Measurements from ENCODE around the gene MOCS3.
A peak's percentile ranks its signal among the peaks of the same experiment; 100 is the strongest.

MOCS3 gene

GRCh38 chr20:50982363-50982762 lies 23.7 kb downstream of the MOCS3 start:
- no peak for DNase-seq (ENCODE audit: low spot score)

GRCh38 chr20:50983321-50983720 lies 24.7 kb downstream of the MOCS3 start:
- no peak for DNase-seq (ENCODE audit: low spot score)

DNA sequence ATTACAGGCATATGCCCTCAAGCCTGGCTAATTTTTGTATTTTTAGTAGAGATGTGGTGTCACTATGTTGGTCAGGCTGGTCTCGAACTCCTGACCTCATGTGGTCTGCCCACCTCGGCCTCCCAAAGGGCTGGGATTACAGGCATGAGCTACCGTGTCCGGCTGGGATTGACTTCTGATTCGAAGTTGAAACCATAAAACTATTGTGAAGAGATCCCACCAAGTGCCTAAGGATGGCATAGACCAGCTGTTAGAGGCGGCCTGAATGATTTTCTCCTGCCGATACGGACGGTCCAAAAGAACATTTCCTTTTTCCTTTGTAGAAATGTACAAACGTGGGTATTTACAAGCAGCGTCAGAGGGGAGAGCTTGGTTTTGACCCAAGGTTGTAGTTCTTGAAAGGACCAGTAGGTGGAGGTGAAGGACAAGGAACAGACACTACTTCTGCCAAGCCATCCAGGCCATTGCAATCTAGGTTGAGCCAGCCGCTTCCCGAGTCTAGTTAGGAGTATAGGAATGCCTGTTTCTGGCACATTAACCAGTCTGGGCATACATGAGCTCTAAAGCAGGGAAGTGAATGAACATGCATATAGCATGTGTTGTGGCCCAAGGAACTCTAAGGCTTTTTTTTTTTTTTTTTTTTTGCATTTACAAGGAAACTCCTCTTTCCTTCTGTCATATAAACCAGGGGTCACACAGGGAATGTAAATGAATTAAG lies 29.0 kb downstream of the MOCS3 start:
- peak; percentile 82 for DNase-seq (ENCODE audit: low spot score)

DNA sequence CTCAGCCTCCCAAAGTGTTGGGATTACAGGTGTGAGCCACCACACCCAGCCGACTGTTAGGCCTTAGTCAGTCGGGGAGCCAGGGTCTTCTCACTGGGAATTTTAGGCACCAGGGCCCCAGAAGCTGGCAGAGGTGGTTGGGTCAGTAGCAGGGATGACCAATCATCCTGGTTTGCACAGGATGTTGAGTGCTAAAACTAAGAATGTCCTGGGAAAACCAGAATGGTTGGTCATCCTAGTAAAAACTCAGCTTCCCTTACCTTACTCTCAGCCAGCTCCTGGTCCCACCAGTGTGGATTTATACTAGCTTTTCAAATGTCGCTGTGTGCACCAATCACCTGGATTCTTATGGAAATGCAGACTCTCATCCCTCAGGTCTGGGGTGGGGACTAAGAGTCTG lies 32.5 kb downstream of the MOCS3 start:
- no peak for DNase-seq (ENCODE audit: low spot score)

- no peak for DNase-seq (ENCODE audit: low spot score)
Measured at GRCh38 chr20:50992336-50992732, 33.7 kb downstream of the MOCS3 start.

DNA sequence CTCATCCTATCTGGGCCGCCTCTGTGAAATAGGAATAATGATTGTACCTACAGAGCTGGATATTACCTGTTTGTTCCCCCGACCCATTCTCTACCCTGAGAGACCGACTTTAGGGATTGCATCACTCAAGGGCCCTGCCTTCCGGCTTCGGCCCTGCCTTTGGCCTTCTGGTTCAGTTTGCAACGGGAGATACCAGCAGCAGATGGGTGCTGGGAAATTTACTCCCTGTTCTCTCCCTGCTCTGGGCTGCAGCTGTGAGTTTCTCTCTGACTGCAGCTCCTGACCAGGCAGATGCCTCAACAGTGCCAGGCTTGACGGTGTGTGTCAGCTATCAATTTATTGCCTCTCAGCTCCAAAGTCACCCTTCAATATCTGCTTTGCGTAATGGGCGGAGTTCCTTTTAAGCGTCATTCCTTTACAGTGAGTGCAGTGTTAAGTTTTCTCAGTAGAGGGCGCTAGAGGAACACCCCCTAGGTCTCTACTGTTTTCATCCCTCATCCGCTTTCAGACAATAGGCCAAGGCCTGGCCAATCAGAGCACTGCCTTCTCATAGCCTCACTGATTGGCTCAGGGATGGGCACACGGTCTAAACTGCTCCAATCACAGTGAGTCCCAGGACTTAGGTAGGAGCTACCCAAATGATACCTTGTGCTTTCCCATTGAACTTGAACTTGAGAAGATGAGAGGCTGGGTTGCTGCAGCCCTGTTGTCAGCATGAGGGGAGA lies 34.3 kb downstream of the MOCS3 start:
- peak; percentile 72 for DNase-seq (ENCODE audit: low spot score)

- no peak for DNase-seq (ENCODE audit: low spot score)
Measured at GRCh38 chr20:50993876-50994275, 35.3 kb downstream of the MOCS3 start.

DNA sequence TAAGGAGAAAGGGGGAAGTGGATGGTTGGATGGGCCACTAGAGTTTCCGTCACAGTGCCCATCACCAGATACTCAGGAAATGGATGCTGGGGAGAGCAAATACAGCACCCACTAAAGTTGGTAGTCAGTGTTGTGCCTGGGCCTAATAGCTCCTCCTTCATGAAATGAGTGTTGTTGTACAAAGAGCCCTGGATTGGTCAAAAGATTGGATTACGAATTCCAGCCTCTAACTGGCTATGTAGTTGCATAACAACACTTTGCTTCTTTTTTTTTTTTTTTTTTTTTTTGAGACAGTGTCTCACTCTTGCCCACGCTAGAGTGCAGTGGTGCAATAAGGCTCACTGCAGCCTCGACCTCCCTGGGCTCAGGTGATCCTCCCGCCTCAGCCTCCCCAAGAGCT lies 36.9 kb downstream of the MOCS3 start:
- no peak for DNase-seq (ENCODE audit: low spot score)

GRCh38 chr20:50996901-50997865 lies 38.6 kb downstream of the MOCS3 start:
- DNase-seq (ENCODE audit: low spot score) = no peak

DNA sequence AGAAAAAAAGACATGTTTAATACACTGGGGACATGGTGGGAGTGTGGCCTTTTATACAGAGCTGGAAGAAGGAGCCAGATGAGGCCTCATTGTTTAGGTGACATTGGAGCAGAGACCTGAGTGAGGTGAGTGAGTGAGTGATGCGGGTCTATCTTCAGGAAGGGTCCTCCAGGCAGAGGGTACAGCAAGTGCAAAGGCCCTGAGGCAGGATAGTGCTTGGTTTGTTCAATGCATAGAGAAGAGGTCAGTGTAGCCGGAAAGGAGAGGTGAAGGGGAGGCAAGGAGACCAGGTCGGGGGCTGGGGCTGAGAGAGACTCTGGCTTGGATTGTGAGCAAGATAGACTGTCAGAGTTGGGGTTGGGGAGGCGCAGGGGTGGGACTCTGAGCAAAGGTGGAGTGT lies 40.7 kb downstream of the MOCS3 start:
- no peak for DNase-seq (ENCODE audit: low spot score)

DNA sequence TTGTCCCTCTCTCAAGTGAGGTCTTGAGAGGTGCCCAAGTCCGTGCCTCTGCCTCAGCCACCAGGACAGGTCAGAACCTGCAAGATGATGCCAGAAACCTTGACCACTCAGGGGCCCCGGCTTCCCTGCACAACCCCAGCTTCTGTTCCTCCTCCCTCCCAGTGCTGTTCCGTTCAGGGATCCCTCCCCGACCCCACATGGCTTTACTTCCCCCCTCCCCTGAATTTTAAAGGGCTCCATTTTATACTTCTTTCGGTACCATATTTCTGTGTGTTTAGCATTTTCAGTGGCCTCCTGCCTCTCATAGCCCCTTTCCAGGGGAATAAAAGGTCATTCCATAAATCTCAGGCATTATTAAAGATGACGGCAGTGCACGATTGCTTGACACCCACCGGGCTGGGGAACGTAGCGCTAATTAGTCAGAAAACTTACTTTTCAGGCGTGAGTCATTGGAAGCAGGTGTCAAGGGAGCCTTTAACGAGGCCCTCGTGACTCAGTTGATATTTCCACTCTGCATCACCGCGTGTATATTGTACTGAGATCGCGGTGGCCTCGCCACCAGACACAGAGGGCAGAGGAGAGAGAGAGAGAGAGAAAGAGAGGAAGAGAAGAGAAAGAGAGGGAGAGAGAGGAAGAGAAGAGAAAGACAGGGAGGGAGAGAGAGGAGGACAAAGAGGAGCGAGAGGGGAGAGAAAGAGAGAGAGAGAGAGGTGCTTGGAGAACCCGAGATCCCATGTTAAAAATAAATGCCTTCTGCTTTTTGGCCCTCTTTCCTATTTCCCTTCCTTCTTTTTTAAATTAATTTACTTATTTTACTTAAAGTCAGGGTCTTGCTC lies 43.0 kb downstream of the MOCS3 start:
- no peak for DNase-seq (ENCODE audit: low spot score)

- no peak for DNase-seq (ENCODE audit: low spot score)
Measured at GRCh38 chr20:51002633-51003032, 44.0 kb downstream of the MOCS3 start.

- no peak for DNase-seq (ENCODE audit: low spot score)
Measured at GRCh38 chr20:51003753-51004152, 45.1 kb downstream of the MOCS3 start.

- no peak for DNase-seq (ENCODE audit: low spot score)
Measured at GRCh38 chr20:51004305-51004727, 45.7 kb downstream of the MOCS3 start.

DNA sequence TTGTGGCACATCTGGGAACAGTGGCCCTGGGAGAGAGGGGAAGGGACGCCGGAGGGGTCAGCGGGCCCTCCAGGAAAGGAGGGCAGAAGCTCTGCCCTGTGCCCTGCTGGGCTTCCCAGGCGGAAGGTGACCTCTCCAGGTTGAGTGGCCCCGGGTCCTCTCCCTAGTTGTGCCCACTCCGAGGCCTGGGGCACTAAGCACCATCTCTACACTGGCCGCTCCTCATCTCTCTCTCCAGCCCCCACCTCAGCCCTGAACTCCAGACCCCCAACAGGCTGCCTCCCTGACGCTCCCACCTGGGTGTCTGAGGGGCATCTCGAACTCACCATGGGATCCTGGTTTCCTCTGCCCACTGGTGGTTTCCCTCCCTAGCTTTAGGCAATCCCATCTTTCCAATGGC lies 46.2 kb downstream of the MOCS3 start:
- no peak for DNase-seq (ENCODE audit: low spot score)

DNA sequence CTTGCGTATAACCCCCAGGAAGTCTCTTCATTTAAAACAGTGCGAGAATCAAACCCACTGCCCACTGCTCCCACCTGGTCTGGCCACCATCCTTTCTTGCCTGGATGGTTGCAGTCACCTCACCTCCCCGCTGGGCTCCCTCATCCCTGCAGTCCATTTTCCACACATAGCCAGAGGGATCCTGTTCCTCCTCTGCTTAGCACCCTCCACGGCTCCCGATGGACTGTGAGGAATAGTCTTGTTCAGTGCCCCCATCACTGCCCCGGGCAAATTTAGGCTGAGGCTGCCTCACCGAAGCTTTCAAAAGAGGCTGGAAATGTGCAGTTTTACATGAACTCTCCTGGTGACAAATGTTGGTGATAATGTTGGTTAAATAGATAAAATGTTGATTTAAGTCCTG lies 46.6 kb downstream of the MOCS3 start:
- DNase-seq (ENCODE audit: low spot score) = no peak

DNA sequence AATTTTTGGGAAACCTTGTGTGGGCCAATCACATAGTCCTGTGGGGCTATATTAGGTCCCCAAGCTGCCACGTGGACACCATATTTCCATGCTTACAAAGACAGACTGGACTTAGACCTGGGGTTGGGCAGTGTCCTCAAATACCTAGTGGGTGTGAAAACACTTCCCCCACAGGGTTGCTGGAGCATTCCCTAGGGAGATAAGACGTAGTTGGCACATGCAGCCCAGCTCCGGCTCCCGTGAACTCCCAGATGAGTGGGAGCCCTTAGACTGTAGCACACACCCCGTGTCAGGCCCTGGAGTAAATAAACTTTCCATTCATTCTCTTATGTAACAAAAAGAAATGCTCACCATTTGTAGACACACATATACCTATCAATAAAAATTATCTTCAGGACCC lies 50.1 kb downstream of the MOCS3 start:
- DNase-seq (ENCODE audit: low spot score) = no peak

GRCh38 chr20:51009303-51010042 lies 50.9 kb downstream of the MOCS3 start:
- no peak for DNase-seq (ENCODE audit: low spot score)

DNA sequence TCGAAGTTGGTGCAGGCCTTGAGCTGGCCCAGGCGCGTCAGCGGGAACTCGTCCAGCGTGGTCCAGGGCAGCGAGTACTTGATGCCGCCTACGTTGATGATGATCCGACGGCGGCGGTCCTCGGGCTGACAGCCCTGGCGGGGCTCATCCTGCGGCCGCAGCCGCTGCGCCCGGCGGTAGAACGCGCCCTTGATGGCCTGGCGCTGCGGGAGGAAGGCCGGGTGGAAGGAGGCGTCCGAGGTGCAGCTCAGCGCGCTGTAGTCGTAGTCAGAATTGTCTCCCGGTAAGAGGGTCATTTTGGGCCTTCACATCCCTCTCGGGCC lies 51.4 kb downstream of the MOCS3 start:
- DNase-seq (ENCODE audit: low spot score) = no peak

DNA sequence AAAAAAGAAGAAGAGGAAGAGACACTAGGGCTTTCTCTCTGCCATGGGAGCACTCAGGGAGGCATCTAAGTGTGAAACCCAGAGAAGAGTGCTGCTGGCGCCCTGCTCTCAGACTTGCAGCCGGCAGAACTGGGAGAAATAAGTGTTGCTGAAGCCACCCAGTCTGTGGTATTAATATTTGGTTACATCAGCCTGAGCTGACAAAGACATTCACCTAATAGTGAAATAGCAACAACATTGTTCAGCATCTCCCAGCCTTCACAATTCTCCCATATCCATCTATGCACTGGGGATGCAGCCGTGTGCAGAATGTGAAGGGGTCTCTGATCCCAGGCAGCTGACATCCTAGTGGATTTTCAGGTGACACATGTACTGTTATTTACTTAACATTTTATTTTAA lies 52.3 kb downstream of the MOCS3 start:
- DNase-seq (ENCODE audit: low spot score) = no peak

GRCh38 chr20:51011479-51011878 lies 52.9 kb downstream of the MOCS3 start:
- DNase-seq (ENCODE audit: low spot score) = no peak
